AG04449 (cell line): ENCODE data around the gene ACTR8.

ENCODE experiments used
- CTCF ChIA-PET: fragments of 350-600 bp; formaldehyde crosslinking; extraction: SDS; loops from one replicate; lab custom pipeline; 2021; ENCODE audit warnings: antibody characterized with exemption; lab: Yijun Ruan, JAX
- POLR2A ChIA-PET: fragments of 400-600, 350-600 bp; formaldehyde crosslinking; extraction: SDS; loops from one replicate; lab custom pipeline; 2020; ENCODE audit warnings: antibody characterized with exemption, inconsistent platforms; lab: Yijun Ruan, JAX
- DNase-seq: peaks from one replicate; pipeline ENCODE4 v3.0.0-alpha.2; 2010; ENCODE audit warnings: low read depth, low spot score
- H3K4me3 ChIP-seq: 2 replicates; pipeline ENCODE4 v1.5.1; 2011; ENCODE audit warnings: low read depth, mild to moderate bottlenecking, control low read depth, low read length
- CTCF ChIP-seq: IDR thresholded peaks from one replicate; pipeline ENCODE4 v1.5.1; 2011; ENCODE audit warnings: mild to moderate bottlenecking, moderate library complexity, low read length, control low read depth, inconsistent platforms; ENCODE audit not compliant: insufficient read depth; ENCODE audit errors: missing control alignments

ACTR8 gene

GRCh38 chr3:53890726-53891475, 8.9 kb upstream of the ACTR8 start:
- TF ChIP-seq CTCF: no peak
- peak overlapping the region; percentile 88 for H3K4me3 ChIP-seq
- DNase-seq: no peak
- POLR2A ChIA-PET: no interaction called here
- CTCF ChIA-PET: interaction anchor here (0.9 to 1.7 kb wide), 4 partner anchors 31 to 181 kb away, joined by 3 to 5 read pairs (median 4); no protein-coding TSS in a partner anchor

GRCh38 chr3:53888232-53888631, 6.3 kb upstream of the ACTR8 start:
- DNase-seq: no peak
- POLR2A ChIA-PET: no interaction called here
- CTCF ChIA-PET: no interaction called here
- no peak overlapping the region for H3K4me3 ChIP-seq
- no peak for TF ChIP-seq CTCF

- CTCF ChIA-PET: no interaction called here
Observed at GRCh38 chr3:53887446-53887845, 5.5 kb upstream of the ACTR8 start.

GRCh38 chr3:53885239-53885638, 3.3 kb upstream of the ACTR8 start:
- TF ChIP-seq CTCF: no peak
- POLR2A ChIA-PET: no interaction called here
- no peak overlapping the region for H3K4me3 ChIP-seq
- CTCF ChIA-PET: no interaction called here
- DNase-seq: no peak

More at GRCh38 chr3:53887446-53887845, 5.5 kb upstream of the ACTR8 start:
- TF ChIP-seq CTCF: no peak
- H3K4me3 ChIP-seq: no peak overlapping the region
- no peak for DNase-seq
- POLR2A ChIA-PET: no interaction called here

GRCh38 chr3:53884623-53885022, 2.7 kb upstream of the ACTR8 start:
- ChIA-PET CTCF (no interaction called here), POLR2A (no interaction called here)
- TF ChIP-seq CTCF: no peak
- no peak overlapping the region for H3K4me3 ChIP-seq
- DNase-seq: no peak

GRCh38 chr3:53883008-53883407, 1.1 kb upstream of the ACTR8 start:
- ChIA-PET CTCF (no interaction called here), POLR2A (no interaction called here)
- no peak overlapping the region for H3K4me3 ChIP-seq
- no peak for DNase-seq
- no peak for TF ChIP-seq CTCF
